ENCODE measurements around the gene EHBP1L1. TPM values are rescaled to one million over a fixed set of nuclear protein-coding genes. Genes with fewer than 3 reads are reported as not detected.

EHBP1L1 gene
- total RNA-seq, 1 experiment from 2014 or later = 39.2 TPM

GRCh38 chr11:65572356-65573051, 3.3 kb upstream of the EHBP1L1 start, which contains the start of gene FAM89B:
TSS of gene FAM89B (plus strand) at chr11:65572538. CDS start at chr11:65572670, 132 bp downstream.
- in situ Hi-C loops (cut with HindIII; ENCODE audit: low pct_unique_long_range_greater_than_20kb, low sequenced_read_pairs) = no loop called here
- peak; percentile 77 for DNase-seq (ENCODE audit: low read depth)

- no peak for DNase-seq (ENCODE audit: low read depth)
- in situ Hi-C loops (cut with HindIII; ENCODE audit: low pct_unique_long_range_greater_than_20kb, low sequenced_read_pairs) = no loop called here
Observed at GRCh38 chr11:65573391-65574079, 2.3 kb upstream of the EHBP1L1 start.

GRCh38 chr11:65574109-65574810, 1.6 kb upstream of the EHBP1L1 start:
- in situ Hi-C loops (cut with HindIII; ENCODE audit: low pct_unique_long_range_greater_than_20kb, low sequenced_read_pairs) = no loop called here
- DNase-seq (ENCODE audit: low read depth) = peak; percentile 98

- no peak for DNase-seq (ENCODE audit: low read depth)
- in situ Hi-C loops (cut with HindIII; ENCODE audit: low pct_unique_long_range_greater_than_20kb, low sequenced_read_pairs) = no loop called here
Observed at GRCh38 chr11:65574811-65575567, 864 bp upstream of the EHBP1L1 start.

GRCh38 chr11:65576232-65576866, 496 bp downstream of the EHBP1L1 start:
- no peak for DNase-seq (ENCODE audit: low read depth)
- in situ Hi-C loops (cut with HindIII; ENCODE audit: low pct_unique_long_range_greater_than_20kb, low sequenced_read_pairs) = no loop called here

- peak; percentile 71 for DNase-seq (ENCODE audit: low read depth)
- in situ Hi-C loops (cut with HindIII; ENCODE audit: low pct_unique_long_range_greater_than_20kb, low sequenced_read_pairs) = no loop called here
Observed at GRCh38 chr11:65576867-65577755, 1.3 kb downstream of the EHBP1L1 start.

- in situ Hi-C loops (cut with HindIII; ENCODE audit: low pct_unique_long_range_greater_than_20kb, low sequenced_read_pairs) = no loop called here
- no peak for DNase-seq (ENCODE audit: low read depth)
Observed at GRCh38 chr11:65577756-65578109, 1.9 kb downstream of the EHBP1L1 start.

GRCh38 chr11:65578134-65578533, 2.3 kb downstream of the EHBP1L1 start:
- in situ Hi-C loops (cut with HindIII; ENCODE audit: low pct_unique_long_range_greater_than_20kb, low sequenced_read_pairs) = no loop called here
- DNase-seq (ENCODE audit: low read depth) = no peak

GRCh38 chr11:65578667-65579066, 2.8 kb downstream of the EHBP1L1 start:
- in situ Hi-C loops (cut with HindIII; ENCODE audit: low pct_unique_long_range_greater_than_20kb, low sequenced_read_pairs) = no loop called here
- no peak for DNase-seq (ENCODE audit: low read depth)

- in situ Hi-C loops (cut with HindIII; ENCODE audit: low pct_unique_long_range_greater_than_20kb, low sequenced_read_pairs) = no loop called here
- no peak for DNase-seq (ENCODE audit: low read depth)
Observed at GRCh38 chr11:65579291-65579690, 3.4 kb downstream of the EHBP1L1 start.

GRCh38 chr11:65580031-65580692, 4.3 kb downstream of the EHBP1L1 start:
- no peak for DNase-seq (ENCODE audit: low read depth)
- in situ Hi-C loops (cut with HindIII; ENCODE audit: low pct_unique_long_range_greater_than_20kb, low sequenced_read_pairs) = no loop called here

GRCh38 chr11:65580756-65581155, 4.9 kb downstream of the EHBP1L1 start:
- in situ Hi-C loops (cut with HindIII; ENCODE audit: low pct_unique_long_range_greater_than_20kb, low sequenced_read_pairs) = no loop called here
- DNase-seq (ENCODE audit: low read depth) = no peak

GRCh38 chr11:65581928-65582327, 6.1 kb downstream of the EHBP1L1 start:
- in situ Hi-C loops (cut with HindIII; ENCODE audit: low pct_unique_long_range_greater_than_20kb, low sequenced_read_pairs) = no loop called here
- DNase-seq (ENCODE audit: low read depth) = no peak

GRCh38 chr11:65583589-65583988, 7.7 kb downstream of the EHBP1L1 start:
- in situ Hi-C loops (cut with HindIII; ENCODE audit: low pct_unique_long_range_greater_than_20kb, low sequenced_read_pairs) = no loop called here

GRCh38 chr11:65584106-65584505, 8.3 kb downstream of the EHBP1L1 start:
- in situ Hi-C loops (cut with HindIII; ENCODE audit: low pct_unique_long_range_greater_than_20kb, low sequenced_read_pairs) = no loop called here

More at GRCh38 chr11:65583589-65583988, 7.7 kb downstream of the EHBP1L1 start:
- DNase-seq (ENCODE audit: low read depth) = no peak

GRCh38 chr11:65584723-65585171, 8.9 kb downstream of the EHBP1L1 start:
- DNase-seq (ENCODE audit: low read depth) = no peak
- in situ Hi-C loops (cut with HindIII; ENCODE audit: low pct_unique_long_range_greater_than_20kb, low sequenced_read_pairs) = no loop called here

More at GRCh38 chr11:65584106-65584505, 8.3 kb downstream of the EHBP1L1 start:
- DNase-seq (ENCODE audit: low read depth) = no peak

Data from Caki2 (cell line).